M059J (cell line): Measurements from ENCODE around the gene RAB6B. TPM values are rescaled to one million over a fixed set of nuclear protein-coding genes. Genes with fewer than 3 reads are reported as not detected.

Source experiments
- total RNA-seq: library from RNA; depleted of rRNA; stranded (reverse); fragments of >200 nt; shearing (Covaris generic); gene quantifications from 2 replicates; pipeline ENCODE4 v1.2.3, GENCODE V29; 2014; rRNA removed

The RAB6B gene
- total RNA-seq, 1 experiment from 2014 or later: 0.62 TPM

Other genes with a start within 250 kb of the RAB6B start
- 53.5 and 56.8 TPM in 2 replicates for gene TOPBP1, start 233.9 kb downstream of the RAB6B start, total RNA-seq
- not detected in 2 replicates for gene TF, start 149.5 kb downstream of the RAB6B start, total RNA-seq
- gene SRPRB, start 90.1 kb downstream of the RAB6B start, total RNA-seq: 66.0 and 74.6 TPM in 2 replicates
- gene SLCO2A1, start 134.0 kb upstream of the RAB6B start, total RNA-seq: 0.20 and 0.47 TPM in 2 replicates